Caco-2 (cell line): ENCODE results near the gene MRPL43. TPM values are rescaled to one million over a fixed set of nuclear protein-coding genes. Genes with fewer than 3 reads are reported as not detected.

Source experiments
- BruUV-seq: library from RNA; stranded (reverse); fragments of 400-500 nt; replicated peaks from 2 replicates; lab custom pipeline; 2021; lab: Mats Ljungman, UMichigan
- CTCF ChIA-PET: fragments of 300-600 bp; sonication (Branson Sonifier 250); formaldehyde crosslinking; loops from one replicate; lab custom pipeline; 2022; ENCODE audit warnings: antibody characterized with exemption; lab: Charles Lee
- POLR2A ChIA-PET: fragments of 300-600 bp; sonication (Branson Sonifier 250); formaldehyde crosslinking; loops from one replicate; lab custom pipeline; 2022; ENCODE audit warnings: antibody characterized with exemption; lab: Charles Lee
- DNase-seq, 2 experiments: peaks; one replicate each; pipeline versions ENCODE4 v3.0.0 to v3.0.0-alpha.2; 2020 to 2022
- H3K27me3 ChIP-seq: replicated peaks from 2 replicates; pipeline ENCODE4 v1.6.0; 2011; ENCODE audit warnings: low read length; ENCODE audit not compliant: control insufficient read depth, insufficient read depth
- H3K36me3 ChIP-seq: 2 replicates; pipeline ENCODE4 v1.5.1; 2011; ENCODE audit warnings: low read length; ENCODE audit not compliant: control insufficient read depth, insufficient read depth
- H3K4me1 ChIP-seq: fragments of 250-450 bp; sonication (Bioruptor Pico); 2 replicates; pipeline ENCODE4 v1.5.1; 2020; ENCODE audit warnings: mild to moderate bottlenecking
- H3K4me3 ChIP-seq: 2 replicates; pipeline ENCODE4 v1.5.1; 2011; ENCODE audit warnings: low read depth, mild to moderate bottlenecking, control low read depth, low read length
- H3K9me3 ChIP-seq: fragments of 250-450 bp; sonication (Bioruptor Pico); 2 replicates; pipeline ENCODE4 v1.5.1; 2020; ENCODE audit warnings: mild to moderate bottlenecking, moderate library complexity
- H3K27ac Mint-ChIP-seq: one replicate; pipeline ENCODE4 v1.8.0; 2022; ENCODE audit warnings: mixed read lengths; ENCODE audit not compliant: unreplicated experiment
- H3K27me3 Mint-ChIP-seq: one replicate; pipeline ENCODE4 v1.8.0; 2022; ENCODE audit warnings: mixed read lengths; ENCODE audit not compliant: insufficient read depth, unreplicated experiment
- H3K36me3 Mint-ChIP-seq: one replicate; pipeline ENCODE4 v1.8.0; 2022; ENCODE audit warnings: mild to moderate bottlenecking, mixed read lengths; ENCODE audit not compliant: insufficient read depth, unreplicated experiment
- H3K4me1 Mint-ChIP-seq: one replicate; pipeline ENCODE4 v1.8.0; 2022; ENCODE audit warnings: low read depth, mixed read lengths; ENCODE audit not compliant: unreplicated experiment
- H3K4me3 Mint-ChIP-seq: one replicate; pipeline ENCODE4 v1.8.0; 2022; ENCODE audit warnings: mild to moderate bottlenecking, moderate library complexity, mixed read lengths; ENCODE audit not compliant: unreplicated experiment
- H3K9me3 Mint-ChIP-seq: one replicate; pipeline ENCODE4 v1.8.0; 2022; ENCODE audit warnings: mixed read lengths; ENCODE audit not compliant: unreplicated experiment
- intact Hi-C: fragments of 100-400 bp; cut with micrococcal nuclease; formaldehyde crosslinking; loops from one replicate; pipeline ENCODE4 v1.10.0; 2022; ENCODE audit not compliant: unreplicated experiment
- total RNA-seq: library from RNA; stranded (reverse); gene quantifications from 2 replicates; pipeline ENCODE4 v1.2.3, GENCODE V29; 2022
- TF ChIP-seq, protein P1 (sequence below), 2 experiments: fragments of 200-600 bp in 1 of 2; IDR thresholded peaks; 1 replicate in 1 of 2; 2 replicates in 1 of 2; pipeline versions ENCODE4 v1.5.1 to v1.8.0; 2011 to 2022; ENCODE audit warnings: antibody characterized with exemption in 1 of 2, control low read depth in 1 of 2, inconsistent platforms in 1 of 2, low read depth in 1 of 2, low read length in 1 of 2, mild to moderate bottlenecking in 1 of 2, moderate library complexity in 1 of 2; ENCODE audit not compliant: insufficient read depth in 1 of 2, severe bottlenecking in 1 of 2, unreplicated experiment in 1 of 2

MRPL43 gene
- total RNA-seq, 1 experiment from 2014 or later = 82.1 TPM

DNA sequence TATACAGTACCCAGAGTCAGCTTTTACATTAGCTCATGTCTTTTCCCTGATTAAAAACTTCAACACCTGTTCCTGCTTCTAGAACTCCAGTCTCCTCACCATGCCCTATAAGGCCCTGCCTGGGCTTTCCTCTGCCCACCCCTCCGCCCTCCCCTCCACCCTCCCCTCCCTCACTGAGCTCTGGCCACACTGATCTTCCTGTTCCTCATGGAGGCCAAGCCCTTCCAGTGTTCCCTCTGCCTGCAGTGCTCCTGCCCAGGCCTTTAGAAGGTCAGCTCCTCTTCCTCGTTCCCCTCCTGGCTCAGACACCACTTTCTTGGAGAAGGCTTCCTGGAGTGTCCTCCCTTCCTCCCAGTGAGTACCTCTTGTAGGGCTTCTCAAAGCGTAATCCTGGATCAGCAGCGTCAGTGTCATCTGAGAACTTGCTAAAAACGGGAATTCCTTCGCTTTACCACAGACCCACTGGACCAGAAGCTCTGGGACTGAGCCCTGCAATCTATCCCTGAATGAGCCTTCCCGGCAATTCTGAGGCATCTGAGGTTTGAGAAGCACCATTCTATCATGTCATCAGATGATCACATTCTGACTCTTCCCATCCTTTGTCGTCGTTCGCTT lies 39.9 kb upstream of the MRPL43 start:
- no peak for DNase-seq
- intact Hi-C loops = no loop called here
- H3K27me3 ChIP-seq = no peaks in the 10 kb centered on the region
- no peaks in the 10 kb centered on the region for H3K9me3 Mint-ChIP-seq
- peaks cover 3% of the 10 kb centered on the region; the same call in 1 of the 2 replicates for H3K4me1 ChIP-seq
- no peak overlapping the region for H3K4me3 Mint-ChIP-seq
- H3K27ac Mint-ChIP-seq = no peak overlapping the region
- H3K36me3 ChIP-seq = no peaks in the 10 kb centered on the region
- H3K36me3 Mint-ChIP-seq = peaks cover 11% of the 10 kb centered on the region
- no peaks in the 10 kb centered on the region for H3K9me3 ChIP-seq
- H3K27me3 Mint-ChIP-seq = no peaks in the 10 kb centered on the region
- POLR2A ChIA-PET = interaction anchor here (0.6 kb wide), 1 partner anchor 69 kb away, joined by 3 read pairs; no protein-coding TSS in a partner anchor
- TF ChIP-seq, protein P1, sequence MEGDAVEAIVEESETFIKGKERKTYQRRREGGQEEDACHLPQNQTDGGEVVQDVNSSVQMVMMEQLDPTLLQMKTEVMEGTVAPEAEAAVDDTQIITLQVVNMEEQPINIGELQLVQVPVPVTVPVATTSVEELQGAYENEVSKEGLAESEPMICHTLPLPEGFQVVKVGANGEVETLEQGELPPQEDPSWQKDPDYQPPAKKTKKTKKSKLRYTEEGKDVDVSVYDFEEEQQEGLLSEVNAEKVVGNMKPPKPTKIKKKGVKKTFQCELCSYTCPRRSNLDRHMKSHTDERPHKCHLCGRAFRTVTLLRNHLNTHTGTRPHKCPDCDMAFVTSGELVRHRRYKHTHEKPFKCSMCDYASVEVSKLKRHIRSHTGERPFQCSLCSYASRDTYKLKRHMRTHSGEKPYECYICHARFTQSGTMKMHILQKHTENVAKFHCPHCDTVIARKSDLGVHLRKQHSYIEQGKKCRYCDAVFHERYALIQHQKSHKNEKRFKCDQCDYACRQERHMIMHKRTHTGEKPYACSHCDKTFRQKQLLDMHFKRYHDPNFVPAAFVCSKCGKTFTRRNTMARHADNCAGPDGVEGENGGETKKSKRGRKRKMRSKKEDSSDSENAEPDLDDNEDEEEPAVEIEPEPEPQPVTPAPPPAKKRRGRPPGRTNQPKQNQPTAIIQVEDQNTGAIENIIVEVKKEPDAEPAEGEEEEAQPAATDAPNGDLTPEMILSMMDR (IDR thresholded peaks at IDR 0.05; ENCODE audit: insufficient read depth in 1 of 2, low read depth in 1 of 2, low read length in 1 of 2, severe bottlenecking in 1 of 2, unreplicated experiment in 1 of 2) = no peak
- peaks cover under 1% of the 10 kb centered on the region for H3K4me1 Mint-ChIP-seq
- CTCF ChIA-PET = interaction anchor here (0.5 to 1.3 kb wide), 4 partner anchors 10 to 33 kb away, joined by 3 to 5 read pairs (median 4); no protein-coding TSS in a partner anchor
- H3K4me3 ChIP-seq = no peak overlapping the region
- no TSS peak for BruUV-seq

DNA sequence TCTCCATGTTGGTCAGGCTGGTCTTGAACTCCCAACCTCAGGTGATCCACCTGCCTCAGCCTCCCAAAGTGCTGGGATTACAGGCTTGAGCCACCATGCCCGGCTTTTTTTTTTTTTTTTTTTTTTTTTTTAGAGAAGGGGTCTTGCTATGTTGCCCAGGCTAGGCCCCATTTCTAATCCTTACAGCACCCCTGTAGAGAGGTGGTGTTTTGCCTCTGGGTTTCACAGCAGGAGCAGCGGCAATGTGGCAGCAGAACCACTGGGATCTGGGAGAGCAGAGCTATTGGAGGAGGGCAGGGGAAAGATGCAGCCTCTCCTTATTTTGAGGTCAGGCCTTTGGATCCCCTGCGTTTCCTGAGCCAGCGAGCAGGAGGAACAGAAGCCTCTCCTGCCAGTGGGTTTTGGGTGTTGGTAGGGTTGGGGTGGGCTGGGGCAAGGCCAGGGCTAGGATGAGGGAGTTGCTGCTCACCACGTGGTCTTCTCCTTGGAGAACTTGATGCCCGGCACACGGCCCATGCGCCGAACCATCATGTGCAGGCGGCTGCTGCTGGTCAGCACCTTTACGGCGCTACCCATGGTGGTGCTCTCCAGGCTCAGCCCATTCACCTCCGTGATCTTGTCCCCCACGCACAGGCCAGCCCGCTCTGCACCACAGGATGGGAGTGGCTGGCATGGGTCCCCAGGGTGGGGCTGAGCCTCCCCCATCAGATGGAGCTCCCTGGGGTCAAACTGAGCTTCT lies 35.8 kb upstream of the MRPL43 start:
- H3K9me3 ChIP-seq = no peaks in the 10 kb centered on the region
- intact Hi-C loops = no loop called here
- no TSS peak for BruUV-seq
- no peak overlapping the region for H3K4me3 ChIP-seq
- CTCF ChIA-PET = interaction anchor here (0.6 kb wide), 1 partner anchor 122 kb away, joined by 4 read pairs; no protein-coding TSS in a partner anchor
- Mint-ChIP-seq H3K36me3 (no peaks in the 10 kb centered on the region), H3K27ac (no peak overlapping the region), H3K4me1 (peaks cover 5% of the 10 kb centered on the region), H3K27me3 (no peaks in the 10 kb centered on the region), H3K4me3 (no peak overlapping the region), H3K9me3 (no peaks in the 10 kb centered on the region)
- H3K4me1 ChIP-seq = peaks cover 13% of the 10 kb centered on the region; the same call in 1 of the 2 replicates
- TF ChIP-seq, protein P1 (IDR thresholded peaks at IDR 0.05; ENCODE audit: insufficient read depth in 1 of 2, low read depth in 1 of 2, low read length in 1 of 2, severe bottlenecking in 1 of 2, unreplicated experiment in 1 of 2) = no peak
- no peaks in the 10 kb centered on the region for H3K27me3 ChIP-seq
- no peak for DNase-seq
- POLR2A ChIA-PET = no interaction called here
- H3K36me3 ChIP-seq = no peaks in the 10 kb centered on the region

DNA sequence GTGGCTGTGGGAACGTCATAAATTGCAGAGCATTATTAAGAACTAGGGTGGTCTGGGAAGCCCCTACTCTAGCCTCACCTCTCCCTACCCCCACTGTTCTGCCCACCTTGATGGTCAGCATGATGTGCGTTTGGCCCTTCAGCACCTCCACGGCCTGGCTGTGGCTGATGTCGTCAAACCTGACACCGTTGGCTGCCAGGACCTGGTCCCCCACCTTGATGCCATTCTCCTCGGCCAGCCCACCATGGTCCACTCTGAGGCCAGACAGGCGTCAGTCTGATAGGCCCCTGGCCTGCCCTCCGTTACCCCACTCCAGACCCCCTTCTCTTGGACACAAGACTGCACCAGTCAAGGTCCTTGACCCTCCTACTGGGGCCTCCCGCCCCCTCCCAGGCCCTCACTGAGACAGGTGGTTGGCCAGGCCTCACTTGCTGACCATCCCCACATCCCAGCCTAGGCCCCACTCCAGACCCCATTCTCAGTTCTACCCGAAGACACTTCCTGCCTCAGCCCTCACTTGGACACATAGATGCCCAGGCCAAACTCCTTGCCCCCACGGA lies 34.5 kb upstream of the MRPL43 start:
- Histone ChIP-seq H3K4me3 (no peak overlapping the region), H3K4me1 (peaks cover 14% of the 10 kb centered on the region; the same call in 1 of the 2 replicates), H3K36me3 (no peaks in the 10 kb centered on the region), H3K9me3 (no peaks in the 10 kb centered on the region), H3K27me3 (no peaks in the 10 kb centered on the region)
- H3K4me1 Mint-ChIP-seq = peaks cover 5% of the 10 kb centered on the region
- H3K36me3 Mint-ChIP-seq = no peaks in the 10 kb centered on the region
- intact Hi-C loops = no loop called here
- no peak for DNase-seq
- ChIA-PET POLR2A (no interaction called here), CTCF (interaction anchor here (0.6 kb wide), 1 partner anchor 169 kb away, joined by 4 read pairs; no protein-coding TSS in a partner anchor)
- H3K27me3 Mint-ChIP-seq = no peaks in the 10 kb centered on the region
- no peak overlapping the region for H3K27ac Mint-ChIP-seq
- H3K9me3 Mint-ChIP-seq = no peaks in the 10 kb centered on the region
- BruUV-seq = no TSS peak
- H3K4me3 Mint-ChIP-seq = no peak overlapping the region
- TF ChIP-seq, protein P1 (IDR thresholded peaks at IDR 0.05; ENCODE audit: insufficient read depth in 1 of 2, low read depth in 1 of 2, low read length in 1 of 2, severe bottlenecking in 1 of 2, unreplicated experiment in 1 of 2) = no peak
